HepG2 (cell line): ENCODE measurements around the gene OR6V1. TPM values are rescaled to one million over a fixed set of nuclear protein-coding genes. Genes with fewer than 3 reads are reported as not detected.

Source experiments
- ATAC-seq: fragments of 200-7000 bp; cut with Tn5 transposase; 3 replicates; pipeline ENCODE4 v1.9.1; 2020; ENCODE audit warnings: mild to moderate bottlenecking, moderate library complexity
- Bru-seq: library from RNA; stranded (reverse); fragments of 400-500 nt; gene quantifications from one replicate; lab custom pipeline; 2021; lab: Mats Ljungman, UMichigan
- BruChase-seq, 2 experiments: library from RNA; stranded (reverse); fragments of 400-500 nt; gene quantifications; one replicate each; lab custom pipeline; 2021; lab: Mats Ljungman, UMichigan
- BruUV-seq: library from RNA; stranded (reverse); fragments of 400-500 nt; replicated peaks from 2 replicates; lab custom pipeline; 2021; lab: Mats Ljungman, UMichigan
- CTCF ChIA-PET: fragments of 300-600 bp; formaldehyde crosslinking; extraction: SDS; loops from one replicate; lab custom pipeline; 2021; ENCODE audit warnings: low total read pairs, inconsistent platforms, low intra/inter-chr PET ratio; lab: Yijun Ruan, JAX
- POLR2A ChIA-PET: fragments of 350-600 bp; sonication (Branson Sonifier 250); formaldehyde crosslinking; loops from one replicate; lab custom pipeline; 2020; ENCODE audit warnings: antibody characterized with exemption, inconsistent platforms; lab: Yijun Ruan, JAX
- DNase-seq: peaks from one replicate; pipeline ENCODE4 v3.0.0-alpha.2; 2015; ENCODE audit warnings: low spot score
- FAIRE-seq: peaks from 3 replicates; lab custom pipeline; 2011; peaks lifted over from hg19 to GRCh38; lab: Jason Lieb, UNC
- H2AFZ ChIP-seq: one replicate; pipeline ENCODE4 v1.6.1; 2011; ENCODE audit warnings: low read length, inconsistent platforms
- H3K27ac ChIP-seq: fragments of 300-600 bp; 3 replicates; pipeline ENCODE4 v1.8.0; 2011; ENCODE audit warnings: mixed run types, mild to moderate bottlenecking, mixed read lengths, low read length, inconsistent platforms; ENCODE audit not compliant: insufficient read depth; ENCODE audit errors: extremely low read length
- H3K27me3 ChIP-seq, 2 experiments: fragments of 200-600 bp in 1 of 2; 2 replicates in 1 of 2; 3 replicates in 1 of 2; pipeline versions ENCODE4 v1.6.0 to v1.8.0; 2011; ENCODE audit warnings: low read length in 2 of 2, mild to moderate bottlenecking in 2 of 2, moderate library complexity in 2 of 2, inconsistent platforms in 1 of 2; ENCODE audit not compliant: insufficient read depth in 2 of 2, control insufficient read depth in 1 of 2
- H3K36me3 ChIP-seq, 2 experiments: fragments of 200-600 bp in 1 of 2; replicated peaks in 1 of 2; 2 replicates in 1 of 2; 3 replicates in 1 of 2; pipeline versions ENCODE4 v1.5.1 to v1.8.0; 2011; ENCODE audit warnings: low read length in 2 of 2, inconsistent platforms in 1 of 2; ENCODE audit not compliant: insufficient read depth in 2 of 2, control insufficient read depth in 1 of 2
- H3K4me1 ChIP-seq: 2 replicates; pipeline ENCODE4 v1.5.1; 2012; ENCODE audit warnings: low read length, inconsistent platforms; ENCODE audit not compliant: insufficient read depth
- H3K4me2 ChIP-seq: 2 replicates; pipeline ENCODE4 v1.6.0; 2011; ENCODE audit warnings: low read depth, low read length, inconsistent platforms
- H3K4me3 ChIP-seq, 3 experiments: fragments of 200-600 bp in 1 of 3; sonication (generic), shearing (Covaris generic) in 1 of 3; replicated peaks in 1 of 3; 2 replicates each; pipeline ENCODE4 v1.5.1; 2011 to 2016; ENCODE audit warnings: low read length in 3 of 3, inconsistent platforms in 2 of 3, low read depth in 2 of 3, mild to moderate bottlenecking in 2 of 3, control low read depth in 1 of 3, mixed read lengths in 1 of 3; ENCODE audit not compliant: insufficient read depth in 1 of 3
- H3K79me2 ChIP-seq: one replicate; pipeline ENCODE4 v1.6.1; 2011; ENCODE audit warnings: low read length, inconsistent platforms; ENCODE audit not compliant: insufficient read depth
- H3K9ac ChIP-seq: 2 replicates; pipeline ENCODE4 v1.6.0; 2011; ENCODE audit warnings: mild to moderate bottlenecking, low read depth, low read length, inconsistent platforms; ENCODE audit not compliant: insufficient read depth
- H3K9me3 ChIP-seq: 2 replicates; pipeline ENCODE4 v1.5.1; 2012; ENCODE audit warnings: mild to moderate bottlenecking, low read length
- H4K20me1 ChIP-seq: 2 replicates; pipeline ENCODE4 v1.6.0; 2011; ENCODE audit warnings: inconsistent platforms, mild to moderate bottlenecking, low read length, moderate library complexity; ENCODE audit not compliant: insufficient read depth
- CHD4 ChIP-seq: fragments of 200-600 bp; sonication (generic); IDR thresholded peaks from 2 replicates; pipeline ENCODE4 v1.7.0; 2017; ENCODE audit warnings: mild to moderate bottlenecking, low read length, borderline replicate concordance
- FOXA3 ChIP-seq: IDR thresholded peaks from 2 replicates; pipeline ENCODE4 v1.6.1; 2016; ENCODE audit warnings: missing genetic modification reagents, missing compliant biosample characterization
- GPBP1L1 ChIP-seq: sonication (generic); formaldehyde crosslinking; IDR thresholded peaks from 2 replicates; pipeline ENCODE4 v1.5.0; 2020; ENCODE audit warnings: mild to moderate bottlenecking, missing genetic modification reagents
- NFATC3 ChIP-seq: sonication (generic); formaldehyde crosslinking; IDR thresholded peaks from 2 replicates; pipeline ENCODE4 v1.5.1; 2020; ENCODE audit warnings: mild to moderate bottlenecking, missing genetic modification reagents
- PBX3 ChIP-seq: sonication (generic); formaldehyde crosslinking; IDR thresholded peaks from 2 replicates; pipeline ENCODE4 v1.8.1; 2023; ENCODE audit warnings: missing genetic modification reagents, inconsistent platforms, borderline replicate concordance
- SALL2 ChIP-seq: sonication (generic); formaldehyde crosslinking; IDR thresholded peaks from 2 replicates; pipeline ENCODE4 v1.8.1; 2023; ENCODE audit warnings: mild to moderate bottlenecking, missing genetic modification reagents, inconsistent platforms
- SP140L ChIP-seq: sonication (generic); formaldehyde crosslinking; IDR thresholded peaks from 2 replicates; pipeline ENCODE4 v1.4.0; 2020; ENCODE audit warnings: missing genetic modification reagents, borderline replicate concordance
- SRSF1 ChIP-seq: fragments of 200-400 bp; formaldehyde crosslinking; optimal IDR thresholded peaks from 2 replicates; pipeline ENCODE3; 2017; ENCODE audit warnings: mild to moderate bottlenecking, low read depth, low read length, moderate library complexity
- SYNCRIP ChIP-seq: fragments of 200-400 bp; formaldehyde crosslinking; IDR thresholded peaks from 2 replicates; pipeline ENCODE4 v1.6.1; 2018; ENCODE audit warnings: mild to moderate bottlenecking, low read depth, low read length; ENCODE audit not compliant: insufficient read depth
- TBX3 ChIP-seq: fragments of 450-650 bp; IDR thresholded peaks from 2 replicates; pipeline ENCODE4 v1.6.1; 2017; ENCODE audit warnings: antibody characterized with exemption, mild to moderate bottlenecking, inconsistent platforms, borderline replicate concordance
- TP53 ChIP-seq: sonication (generic); formaldehyde crosslinking; conservative IDR thresholded peaks from 2 replicates; pipeline ENCODE4 v1.4.0; 2020; ENCODE audit warnings: missing genetic modification reagents
- ZFYVE20 ChIP-seq: sonication (generic); formaldehyde crosslinking; IDR thresholded peaks from 2 replicates; pipeline ENCODE4 v1.8.0; 2023; ENCODE audit warnings: low read depth, mild to moderate bottlenecking, moderate library complexity, missing genetic modification reagents, borderline replicate concordance
- ZNF10 ChIP-seq: sonication (generic); formaldehyde crosslinking; IDR thresholded peaks from 2 replicates; pipeline ENCODE4 v1.4.0; 2020; ENCODE audit warnings: mild to moderate bottlenecking, low read depth, missing genetic modification reagents, borderline replicate concordance
- ZNF263 ChIP-seq: sonication (generic); formaldehyde crosslinking; IDR thresholded peaks from 2 replicates; pipeline ENCODE4 v1.4.0; 2020; ENCODE audit warnings: missing genetic modification reagents
- ZNF710 ChIP-seq: sonication (generic); formaldehyde crosslinking; IDR thresholded peaks from 2 replicates; pipeline ENCODE4 v1.5.0; 2020; ENCODE audit warnings: mild to moderate bottlenecking, missing genetic modification reagents, borderline replicate concordance
- ZNF780A ChIP-seq: sonication (generic); formaldehyde crosslinking; IDR thresholded peaks from 2 replicates; pipeline ENCODE4 v1.8.0; 2022; ENCODE audit warnings: mild to moderate bottlenecking, missing genetic modification reagents, moderate library complexity
- ZNF792 ChIP-seq: IDR thresholded peaks from 2 replicates; pipeline ENCODE4 v1.6.1; 2016
- WGBS: methylation state at CpG from one replicate; pipeline ENCODE4 v1.1.6; 2017; ENCODE audit warnings: low lambda C conversion rate; 5-methylcytosine and 5-hydroxymethylcytosine counted together
- in situ Hi-C: cut with HindIII; loops from 2 replicates; pipeline ENCODE4 v1.10.0; 2017; ENCODE audit warnings: low pct_unique_long_range_greater_than_20kb; ENCODE audit not compliant: extremely low pct_ligation_motif_present
- intact Hi-C: fragments of 100-400 bp; cut with micrococcal nuclease; formaldehyde crosslinking; loops from one replicate; pipeline ENCODE4 v1.10.0; 2022; ENCODE audit not compliant: unreplicated experiment
- long read RNA-seq, 2 experiments: library from RNA in 1 of 2; library from polyadenylated mRNA in 1 of 2; stranded (forward) in 1 of 2; unstranded in 1 of 2; transcript quantifications; one replicate each; pipeline ENCODE4 v2.0.0, GENCODE V29; 2019 to 2022
- polyA minus RNA-seq, 3 experiments: library from RNA; depleted of rRNA, polyadenylated mRNA; stranded (reverse); fragments of >200 nt; gene quantifications; 2 replicates each; pipeline ENCODE4 v1.2.3, GENCODE V29; 2011; ENCODE audit warnings: low replicate concordance in 1 of 3
- polyA plus RNA-seq, 8 experiments: library from polyadenylated mRNA; depleted of rRNA in 3 of 8; stranded (reverse) in 7 of 8; unstranded in 1 of 8; fragments of >200 nt; fragmentation: Illumina TruSeq in 4 of 8; extraction: Trizol in 4 of 8; gene quantifications; 2 replicates each; pipeline versions ENCODE4 v1.2.1 to v1.2.3, GENCODE V29; 2011 to 2016; ENCODE audit warnings: low read depth in 4 of 8, missing spikeins in 1 of 8, mixed read lengths in 1 of 8; ENCODE audit not compliant: insufficient read depth in 1 of 8
- total RNA-seq, 5 experiments: library from RNA; depleted of rRNA; stranded (reverse); fragments of >200 nt; fragmentation: Illumina TruSeq; extraction: Trizol; gene quantifications; 2 replicates each; pipeline ENCODE4 v1.2.3, GENCODE V29; 2016; ENCODE audit warnings: low read depth in 1 of 5

Gene OR6V1
- total RNA-seq (2016; rRNA removed; fragmentation: Illumina TruSeq; extraction: Trizol) (not detected in 2 replicates), polyA plus RNA-seq (2011; rRNA removed) (not detected in 2 replicates), polyA minus RNA-seq (2011; rRNA and poly(A)+ RNA removed; ENCODE audit: low replicate concordance) (not detected in 2 replicates), Bru-seq, nascent RNA (not detected), BruChase-seq, experiment 1, labeled RNA remaining after a 6-hour chase (not detected), BruChase-seq, experiment 2, labeled RNA remaining after a 2-hour chase (not detected)
- not detected in 2 replicates for total RNA-seq (2016; cell fraction: cytosol; rRNA removed; fragmentation: Illumina TruSeq; extraction: Trizol; ENCODE audit: low read depth)
- not detected in 2 replicates for total RNA-seq (2016; cell fraction: insoluble cytoplasmic fraction; rRNA removed; fragmentation: Illumina TruSeq; extraction: Trizol)
- not detected in 2 replicates for total RNA-seq (2016; cell fraction: membrane; rRNA removed; fragmentation: Illumina TruSeq; extraction: Trizol)
- total RNA-seq (2016; cell fraction: nucleus; rRNA removed; fragmentation: Illumina TruSeq; extraction: Trizol): not detected in 2 replicates
- polyA plus RNA-seq (2011; cell fraction: cytosol; rRNA removed): not detected in 2 replicates
- polyA plus RNA-seq (2011; cell fraction: nucleus; rRNA removed): not detected in 2 replicates
- not detected in 2 replicates for polyA plus RNA-seq (2012)
- not detected in 2 replicates for polyA plus RNA-seq (2016; cell fraction: cytosol; fragmentation: Illumina TruSeq; extraction: Trizol; ENCODE audit: low read depth)
- not detected in 2 replicates for polyA plus RNA-seq (2016; cell fraction: insoluble cytoplasmic fraction; fragmentation: Illumina TruSeq; extraction: Trizol; ENCODE audit: low read depth)
- polyA plus RNA-seq (2016; cell fraction: membrane; fragmentation: Illumina TruSeq; extraction: Trizol; ENCODE audit: low read depth): not detected in 2 replicates
- polyA plus RNA-seq (2016; cell fraction: nucleus; fragmentation: Illumina TruSeq; extraction: Trizol; ENCODE audit: insufficient read depth, low read depth): not detected in 2 replicates
- not detected in 2 replicates for polyA minus RNA-seq (2011; cell fraction: cytosol; rRNA and poly(A)+ RNA removed)
- polyA minus RNA-seq (2011; cell fraction: nucleus; rRNA and poly(A)+ RNA removed): not detected in 2 replicates
- long read RNA-seq, experiment 1: 0 reads
- long read RNA-seq, experiment 2: 0 reads

- no peak for DNase-seq
- WGBS: 51% methylated on average over 4 of the region's 4 CpGs
- Histone ChIP-seq H3K4me3 (no peak within 1 kb of the TSS), H3K79me2 (no peaks in the 10 kb centered on the region), H3K4me2 (no peak within 1 kb of the TSS), H3K36me3 (no peaks in the 10 kb centered on the region), H3K9me3 (no peaks in the 10 kb centered on the region), H3K4me1 (no peaks in the 10 kb centered on the region), H2AFZ (no peak within 1 kb of the TSS), H4K20me1 (no peaks in the 10 kb centered on the region), H3K27ac (no peak within 1 kb of the TSS), H3K27me3 (peaks cover 0 to 8% of the 10 kb centered on the region in 2 experiments; a peak in 3 of 5 replicates), H3K9ac (no peak within 1 kb of the TSS)
- in situ Hi-C loops: no loop called here
- no TSS peak for BruUV-seq
- ChIA-PET POLR2A (no interaction called here), CTCF (no interaction called here)
- no peak for FAIRE-seq
- intact Hi-C loops: no loop called here
- no peak for ATAC-seq
- TF ChIP-seq TP53 (CRISPR knock-in tag) (no peak), SP140L (CRISPR knock-in tag) (no peak), ZNF263 (CRISPR knock-in tag) (no peak), SRSF1 (no peak), NFATC3 (CRISPR knock-in tag) (no peak), ZNF10 (CRISPR knock-in tag) (no peak), FOXA3 (CRISPR knock-in tag) (no peak), PBX3 (CRISPR knock-in tag) (no peak), ZNF780A (CRISPR knock-in tag) (no peak), ZNF710 (CRISPR knock-in tag) (no peak), ZFYVE20 (CRISPR knock-in tag) (no peak), TBX3 (no peak), CHD4 (no peak), SALL2 (CRISPR knock-in tag) (no peak), ZNF792 (CRISPR knock-in tag) (no peak), SYNCRIP (no peak), GPBP1L1 (CRISPR knock-in tag) (no peak)
Observed at GRCh38 chr7:143052041-143052440, at the start of gene OR6V1. Gene OR6V1 (plus strand): TSS chr7:143052341. CDS start chr7:143052341, 0 bp downstream.
